ENCODE data around the gene KDR.

DNA sequence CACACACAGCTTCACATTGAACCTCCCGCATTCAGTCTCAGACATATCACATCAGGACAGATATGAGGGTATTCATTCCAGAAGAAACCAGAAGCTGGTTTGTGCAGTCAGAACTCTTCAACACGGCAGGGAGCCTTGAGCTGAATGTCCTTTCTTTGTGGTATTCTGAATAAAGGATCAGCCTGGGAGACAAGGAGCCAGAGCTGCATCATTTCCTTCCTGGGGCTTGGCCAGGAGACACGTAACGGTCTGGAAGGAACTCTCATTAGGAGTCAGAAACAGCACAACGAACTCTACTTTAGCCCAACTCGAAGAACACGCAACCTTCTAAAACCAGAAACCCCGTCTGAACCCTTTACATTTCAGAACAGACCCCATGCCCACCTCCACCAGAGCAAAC is 46.4 kb downstream of the KDR start:
- TF ChIP-seq, protein P1, sequence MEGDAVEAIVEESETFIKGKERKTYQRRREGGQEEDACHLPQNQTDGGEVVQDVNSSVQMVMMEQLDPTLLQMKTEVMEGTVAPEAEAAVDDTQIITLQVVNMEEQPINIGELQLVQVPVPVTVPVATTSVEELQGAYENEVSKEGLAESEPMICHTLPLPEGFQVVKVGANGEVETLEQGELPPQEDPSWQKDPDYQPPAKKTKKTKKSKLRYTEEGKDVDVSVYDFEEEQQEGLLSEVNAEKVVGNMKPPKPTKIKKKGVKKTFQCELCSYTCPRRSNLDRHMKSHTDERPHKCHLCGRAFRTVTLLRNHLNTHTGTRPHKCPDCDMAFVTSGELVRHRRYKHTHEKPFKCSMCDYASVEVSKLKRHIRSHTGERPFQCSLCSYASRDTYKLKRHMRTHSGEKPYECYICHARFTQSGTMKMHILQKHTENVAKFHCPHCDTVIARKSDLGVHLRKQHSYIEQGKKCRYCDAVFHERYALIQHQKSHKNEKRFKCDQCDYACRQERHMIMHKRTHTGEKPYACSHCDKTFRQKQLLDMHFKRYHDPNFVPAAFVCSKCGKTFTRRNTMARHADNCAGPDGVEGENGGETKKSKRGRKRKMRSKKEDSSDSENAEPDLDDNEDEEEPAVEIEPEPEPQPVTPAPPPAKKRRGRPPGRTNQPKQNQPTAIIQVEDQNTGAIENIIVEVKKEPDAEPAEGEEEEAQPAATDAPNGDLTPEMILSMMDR (IDR thresholded peaks at IDR 0.05), result no peak
- no peak for TF ChIP-seq ZFX (IDR thresholded peaks at IDR 0.05; ENCODE audit: borderline replicate concordance)

Measured in 22Rv1 (cell line).